Endothelial cell (in vitro differentiated cells): ENCODE results near the gene SPACA6. TPM values are rescaled to one million over a fixed set of nuclear protein-coding genes. Genes with fewer than 3 reads are reported as not detected.
"Not testable (repeated sequence)": the region's sequence is repeated elsewhere in the genome, so short reads cannot be mapped to it uniquely, and the experiment has no call there.

Experiments
- DNase-seq: peaks from one replicate; pipeline ENCODE4 v3.0.0; 2021; ENCODE audit warnings: low spot score
- H3K27ac Mint-ChIP-seq: one replicate; pipeline ENCODE4 v1.8.0; 2021; ENCODE audit warnings: mixed read lengths, inconsistent platforms; ENCODE audit not compliant: unreplicated experiment
- H3K27me3 Mint-ChIP-seq: one replicate; pipeline ENCODE4 v1.8.0; 2021; ENCODE audit warnings: mild to moderate bottlenecking, moderate library complexity, mixed read lengths, inconsistent platforms; ENCODE audit not compliant: unreplicated experiment
- H3K36me3 Mint-ChIP-seq: one replicate; pipeline ENCODE4 v1.8.0; 2021; ENCODE audit warnings: mild to moderate bottlenecking, low read depth, mixed read lengths, inconsistent platforms; ENCODE audit not compliant: unreplicated experiment
- H3K4me1 Mint-ChIP-seq: one replicate; pipeline ENCODE4 v1.8.0; 2021; ENCODE audit warnings: mild to moderate bottlenecking, mixed read lengths, inconsistent platforms; ENCODE audit not compliant: unreplicated experiment
- H3K4me3 Mint-ChIP-seq: one replicate; pipeline ENCODE4 v1.8.0; 2021; ENCODE audit warnings: mild to moderate bottlenecking, mixed read lengths, inconsistent platforms; ENCODE audit not compliant: unreplicated experiment
- H3K9me3 Mint-ChIP-seq: one replicate; pipeline ENCODE4 v1.8.0; 2021; ENCODE audit warnings: mixed read lengths, inconsistent platforms; ENCODE audit not compliant: unreplicated experiment
- CTCF ChIP-seq: fragments of 200-600 bp; sonication (generic); IDR thresholded peaks from one replicate; pipeline ENCODE4 v1.5.0; 2021; ENCODE audit warnings: antibody characterized with exemption; ENCODE audit not compliant: unreplicated experiment
- total RNA-seq: library from RNA; stranded (reverse); fragmentation: NEBNext Ultra II Directional; extraction: Animal tissue kit (Norgen Biotek cat#: 25700); gene quantifications from one replicate; pipeline ENCODE4 v1.2.1, GENCODE V29; 2021; ENCODE audit not compliant: unreplicated experiment

Gene SPACA6
- total RNA-seq, 1 donor from 2014 or later, result 12.9 TPM

DNA sequence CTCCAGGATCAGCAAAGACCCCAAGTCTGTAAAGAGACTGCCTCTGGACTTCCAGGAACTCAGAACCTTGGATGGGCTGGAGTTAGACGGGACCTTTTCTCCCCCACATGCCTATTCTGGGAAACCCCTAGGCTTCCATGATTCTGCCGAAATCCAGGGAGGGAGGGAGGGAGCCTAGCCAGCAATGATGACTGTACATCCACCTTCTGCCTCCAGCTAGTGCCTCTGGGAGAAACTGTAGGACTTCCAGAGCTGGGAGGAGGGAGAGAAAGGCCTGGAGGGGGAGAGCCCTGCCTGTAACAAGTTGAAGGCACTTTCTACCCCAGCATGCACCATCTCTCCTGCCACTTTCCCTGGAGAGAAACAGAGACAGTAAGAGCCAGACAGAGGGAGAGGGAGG is 36.7 kb downstream of the SPACA6 start:
- Mint-ChIP-seq H3K27me3 (peaks cover 7% of the 10 kb centered on the region), H3K4me3 (no peak overlapping the region), H3K9me3 (peaks cover 8% of the 10 kb centered on the region), H3K27ac (no peak overlapping the region), H3K4me1 (no peaks in the 10 kb centered on the region), H3K36me3 (peaks cover 3% of the 10 kb centered on the region)
- TF ChIP-seq CTCF, result no peak
- DNase-seq, result no peak

DNA sequence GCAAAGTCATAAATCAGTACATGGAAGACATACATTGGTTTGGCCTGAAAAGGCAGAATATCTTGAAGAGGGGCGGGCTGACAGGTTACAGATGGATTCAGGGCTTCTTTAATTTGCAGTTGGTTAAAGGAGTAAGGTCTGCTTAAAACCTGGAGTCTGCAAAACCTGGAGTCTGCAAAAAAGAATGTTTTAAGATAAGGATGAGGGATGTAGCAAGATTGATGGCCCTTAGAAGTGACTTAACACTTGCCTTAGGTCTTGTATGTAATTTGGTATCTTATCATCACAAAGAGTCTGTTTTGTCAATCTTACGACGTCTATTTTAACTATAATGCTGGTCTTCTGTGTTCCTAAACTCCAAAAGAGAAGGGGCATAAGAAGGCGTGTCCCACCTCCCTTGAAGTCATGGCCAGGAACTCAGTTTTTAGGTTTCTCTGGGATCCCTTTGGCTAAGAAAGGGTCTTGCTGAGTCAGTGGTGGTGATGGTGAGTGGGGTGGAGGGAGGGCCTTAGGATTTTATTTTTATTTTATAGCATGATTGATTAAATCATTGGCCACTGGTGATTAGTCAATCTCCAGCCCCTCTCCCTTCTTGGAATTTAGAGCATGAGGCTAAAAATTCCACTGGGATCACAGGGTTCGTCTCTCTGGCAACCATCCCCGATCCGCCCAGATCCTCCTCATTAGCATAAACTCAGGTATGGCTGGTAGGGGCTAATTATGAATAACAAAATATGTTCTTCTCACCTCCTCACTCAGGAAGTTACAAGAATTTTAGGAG is 40.8 kb downstream of the SPACA6 start:
- H3K27me3 Mint-ChIP-seq, result peaks cover 2% of the 10 kb centered on the region
- no peak overlapping the region for H3K4me3 Mint-ChIP-seq
- H3K27ac Mint-ChIP-seq, result no peak overlapping the region
- peaks cover 8% of the 10 kb centered on the region for H3K9me3 Mint-ChIP-seq
- H3K4me1 Mint-ChIP-seq, result no peaks in the 10 kb centered on the region
- TF ChIP-seq CTCF, result no peak
- no peak for DNase-seq
- peaks cover 1% of the 10 kb centered on the region for H3K36me3 Mint-ChIP-seq

DNA sequence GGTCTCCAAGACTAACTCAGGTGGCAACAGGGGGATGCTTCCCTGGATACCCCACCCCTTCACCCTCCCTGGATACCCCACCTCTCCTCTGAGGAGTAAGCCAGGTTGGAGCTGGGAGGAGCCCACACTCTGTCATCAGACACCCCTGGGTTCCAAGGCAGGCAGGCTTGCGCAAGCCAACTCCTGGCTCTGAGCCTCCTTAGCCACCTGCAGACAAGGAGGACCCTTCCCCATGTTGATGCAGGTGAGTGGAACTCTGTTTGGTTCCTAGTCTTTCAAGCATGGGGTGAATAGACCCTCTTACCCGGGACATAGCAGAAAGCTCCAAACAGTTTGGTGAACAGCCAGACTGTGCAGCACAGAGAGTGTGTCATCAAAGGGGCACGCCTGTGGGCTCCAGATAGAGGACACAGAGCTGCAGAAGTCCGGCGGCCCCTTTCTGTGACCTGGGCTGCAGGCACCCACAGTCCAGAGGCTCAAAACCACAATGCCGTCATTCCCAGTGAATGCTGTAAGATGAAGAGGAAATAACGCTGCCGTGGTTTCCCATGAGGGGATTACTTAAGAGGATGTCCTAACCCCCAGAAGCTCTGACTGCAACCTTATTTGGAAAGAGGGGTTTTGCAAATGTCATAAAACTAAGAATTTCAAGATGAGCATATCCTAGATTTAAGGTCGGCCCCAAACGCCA is 42.8 kb downstream of the SPACA6 start:
- H3K36me3 Mint-ChIP-seq, result no peaks in the 10 kb centered on the region
- DNase-seq, result no peak
- H3K4me1 Mint-ChIP-seq, result no peaks in the 10 kb centered on the region
- no peak overlapping the region for H3K4me3 Mint-ChIP-seq
- H3K27ac Mint-ChIP-seq, result no peak overlapping the region
- peaks cover 1% of the 10 kb centered on the region for H3K27me3 Mint-ChIP-seq
- no peak for TF ChIP-seq CTCF
- peaks cover 4% of the 10 kb centered on the region for H3K9me3 Mint-ChIP-seq

DNA sequence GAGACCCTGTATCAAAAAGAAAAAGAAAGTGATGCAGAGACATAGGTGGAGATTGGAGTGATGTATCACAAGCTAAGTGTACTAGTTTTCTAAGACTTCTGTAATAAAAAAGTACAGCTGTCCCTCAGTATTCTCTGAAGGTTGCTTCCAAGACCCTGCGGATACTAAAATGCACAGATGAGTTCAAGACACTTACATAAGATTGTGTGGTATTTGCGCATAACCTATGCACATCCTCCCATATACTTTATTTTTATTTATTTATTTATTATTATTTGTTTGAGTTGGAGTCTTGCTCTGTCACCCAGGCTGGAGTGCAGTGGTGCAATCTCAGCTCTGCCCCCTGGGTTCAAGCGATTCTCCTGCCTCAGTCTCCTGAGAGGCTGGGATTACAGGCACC is 44.3 kb downstream of the SPACA6 start:
- Mint-ChIP-seq H3K4me1 (no peaks in the 10 kb centered on the region), H3K27me3 (peaks cover 1% of the 10 kb centered on the region), H3K9me3 (no peaks in the 10 kb centered on the region), H3K36me3 (no peaks in the 10 kb centered on the region), H3K27ac (no peak overlapping the region), H3K4me3 (no peak overlapping the region)
- no peak for TF ChIP-seq CTCF
- DNase-seq, result no peak

DNA sequence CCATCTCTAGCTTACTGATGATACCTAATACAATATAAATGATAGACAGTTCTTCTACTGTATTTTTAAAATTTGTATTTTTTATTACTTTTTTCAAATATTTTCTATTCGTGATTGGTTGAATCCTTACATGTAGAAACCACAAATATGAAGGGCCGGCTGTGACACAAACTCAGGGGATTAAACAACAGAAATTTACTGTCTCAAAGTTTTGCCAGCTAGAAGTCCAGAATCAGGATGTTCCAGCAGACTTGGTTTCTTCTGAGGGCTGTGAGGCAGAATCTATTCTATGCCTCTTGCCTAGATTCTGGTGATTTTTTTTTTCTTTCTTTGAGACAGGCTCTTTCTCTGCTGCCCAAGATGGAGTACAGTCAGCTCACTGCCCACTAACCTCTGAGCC is 44.8 kb downstream of the SPACA6 start:
- H3K4me3 Mint-ChIP-seq, result no peak overlapping the region
- no peaks in the 10 kb centered on the region for H3K36me3 Mint-ChIP-seq
- DNase-seq, result no peak
- no peak for TF ChIP-seq CTCF
- H3K27me3 Mint-ChIP-seq, result peaks cover 1% of the 10 kb centered on the region
- no peak overlapping the region for H3K27ac Mint-ChIP-seq
- H3K9me3 Mint-ChIP-seq, result no peaks in the 10 kb centered on the region
- no peaks in the 10 kb centered on the region for H3K4me1 Mint-ChIP-seq

DNA sequence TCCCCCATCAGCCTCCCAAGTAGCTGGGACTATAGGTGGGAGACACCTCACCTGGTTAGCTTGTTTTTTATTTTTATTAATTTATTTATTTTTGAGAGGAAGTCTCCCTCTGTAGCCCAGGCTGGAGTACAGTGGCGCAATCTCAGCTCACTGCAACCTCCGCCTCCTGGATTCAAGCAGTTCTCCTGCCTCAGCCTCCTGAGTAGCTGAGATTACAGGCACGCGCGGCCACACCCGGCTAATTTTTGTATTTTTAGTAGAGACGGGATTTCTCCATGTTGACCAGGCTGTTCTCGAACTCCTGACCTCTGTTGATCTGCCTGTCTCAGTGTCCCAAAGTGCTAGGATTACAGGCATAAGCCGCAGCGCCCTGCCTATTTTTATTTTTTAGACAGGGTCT is 45.4 kb downstream of the SPACA6 start:
- not testable (repeated sequence) for H3K36me3 Mint-ChIP-seq, H3K9me3 Mint-ChIP-seq, DNase-seq, H3K27me3 Mint-ChIP-seq, H3K4me3 Mint-ChIP-seq, H3K27ac Mint-ChIP-seq, H3K4me1 Mint-ChIP-seq
